ENCODE measurements around the gene HBB.

The HBB gene

DNA sequence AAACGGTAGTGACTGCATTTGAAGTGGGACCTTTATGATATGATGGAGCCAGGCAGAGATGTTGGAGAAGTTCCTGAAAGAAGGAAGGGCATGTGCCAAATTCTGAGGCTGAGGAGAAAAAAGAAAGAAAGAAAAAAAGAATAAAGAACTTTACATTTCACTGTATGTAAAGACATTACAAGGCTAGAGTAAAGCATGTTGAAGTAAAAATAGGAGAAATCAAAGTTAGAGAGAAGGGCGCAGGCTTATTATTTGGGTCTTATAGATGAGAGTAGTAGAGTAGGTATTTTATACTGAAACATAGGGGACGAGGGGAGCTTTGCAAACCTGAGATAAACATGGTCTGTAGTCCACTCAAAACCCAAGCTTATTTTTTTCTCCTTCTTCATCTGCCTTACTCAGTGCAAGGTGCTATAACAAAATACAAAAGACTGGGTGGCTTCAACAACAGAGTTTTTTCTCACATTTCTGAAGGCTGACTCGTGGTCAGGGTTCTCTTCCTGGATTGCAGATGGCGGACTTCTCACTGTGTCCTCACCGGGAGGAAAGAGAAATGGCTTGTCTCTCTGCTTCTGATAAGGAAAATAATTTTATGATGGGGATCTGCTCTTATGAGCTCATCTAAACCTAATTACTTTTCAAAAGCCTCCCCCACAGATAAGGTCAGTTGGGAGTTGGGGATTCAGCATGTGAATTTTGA, 20.1 kb upstream of the HBB start:
- DNase-seq, result no peak

DNA sequence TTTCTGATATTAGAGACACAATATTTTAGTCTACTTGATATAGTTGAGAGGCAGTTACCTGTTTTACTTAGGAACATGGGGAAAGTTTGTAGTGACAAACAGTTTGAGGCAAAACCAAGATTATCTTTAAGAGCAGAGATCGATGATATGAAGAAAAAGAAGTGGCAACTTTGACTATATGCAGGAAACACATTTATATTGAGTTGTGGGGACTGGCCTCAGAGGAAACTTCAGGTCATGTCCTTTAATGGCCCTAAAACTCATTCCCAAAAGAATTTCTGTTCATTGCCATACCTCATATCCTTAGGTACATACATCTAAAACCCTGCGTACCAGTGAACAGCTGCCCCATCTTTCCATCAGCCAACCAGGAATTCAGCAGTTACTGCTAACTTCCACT, 18.3 kb upstream of the HBB start:
- no peak for DNase-seq

DNA sequence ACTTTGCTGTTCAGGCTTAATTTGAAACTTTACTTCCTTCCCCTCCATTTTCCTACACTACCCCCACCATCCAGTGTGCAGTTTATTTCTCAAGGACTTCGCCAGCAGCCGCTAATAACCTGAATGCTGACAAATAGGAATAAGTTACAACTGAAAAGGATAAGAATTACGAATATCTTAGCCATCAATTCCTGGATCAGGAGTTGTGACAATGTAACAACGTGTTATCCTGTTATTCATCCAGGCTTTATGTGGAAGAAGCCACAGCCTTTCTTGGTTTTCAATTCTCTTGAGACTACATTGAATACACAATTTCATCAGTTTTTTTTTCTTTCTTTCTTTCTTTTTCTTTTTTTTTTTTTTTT, 16.9 kb upstream of the HBB start:
- DNase-seq, result no peak

DNA sequence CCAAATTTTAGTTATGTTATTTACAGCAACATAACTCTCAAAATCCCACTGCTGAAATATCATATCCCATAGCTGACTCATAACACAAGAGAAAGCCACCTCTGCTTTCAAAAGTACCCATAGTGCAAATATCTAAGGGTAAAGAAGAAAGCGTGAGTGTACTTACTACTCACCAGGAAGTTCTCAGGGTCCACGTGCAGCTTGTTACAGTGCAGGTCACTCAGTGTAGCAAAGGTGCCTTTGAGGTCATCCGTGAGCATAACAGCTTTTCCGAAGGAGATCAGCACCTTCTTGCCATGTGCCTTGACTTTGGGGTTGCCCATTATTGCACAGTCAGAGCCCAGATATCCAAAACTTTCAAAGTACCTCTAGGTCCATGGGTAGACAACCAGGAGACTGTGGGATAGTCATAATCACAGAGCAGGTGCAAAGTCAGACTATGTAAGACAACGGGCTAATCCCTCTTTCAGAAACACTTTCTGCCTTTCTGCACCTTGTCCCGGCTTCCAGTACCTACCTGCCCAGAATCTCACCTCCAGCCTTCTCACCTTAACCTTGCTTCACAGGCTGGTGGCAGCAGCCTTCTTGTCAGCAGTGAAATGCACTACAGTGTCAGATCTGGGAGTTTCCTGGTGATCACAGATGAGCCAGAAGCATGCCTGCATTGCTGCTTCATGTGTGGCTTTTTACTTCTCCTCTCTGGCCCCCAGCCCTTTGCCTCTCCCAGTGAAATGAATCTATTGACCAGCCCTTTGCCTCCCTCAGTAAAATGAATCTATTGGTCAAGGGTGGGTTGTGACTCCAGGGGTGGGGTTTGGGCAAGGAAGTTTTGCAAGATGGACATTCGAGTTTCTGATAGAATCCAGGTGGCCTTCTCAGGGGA, 16.3 kb upstream of the HBB start:
- no peak for DNase-seq

DNA sequence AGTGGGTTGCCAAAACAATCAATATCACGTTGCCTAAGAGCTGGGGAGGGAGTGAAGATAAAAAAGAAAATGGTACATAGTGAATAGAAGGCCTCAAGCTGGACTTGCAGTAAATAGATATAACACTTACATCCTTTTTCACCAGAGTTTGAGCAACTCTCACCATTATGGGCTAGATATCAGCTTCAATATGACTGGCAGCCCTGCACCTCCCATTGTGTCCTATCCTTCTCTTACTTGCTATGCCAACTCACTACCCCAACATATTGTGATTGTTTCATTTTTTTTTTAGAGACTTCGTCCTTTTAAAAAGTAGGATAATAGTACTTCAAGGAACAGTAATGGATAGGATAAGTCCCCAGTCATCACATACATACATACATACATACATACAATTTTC, 15.3 kb upstream of the HBB start:
- no peak for DNase-seq

DNA sequence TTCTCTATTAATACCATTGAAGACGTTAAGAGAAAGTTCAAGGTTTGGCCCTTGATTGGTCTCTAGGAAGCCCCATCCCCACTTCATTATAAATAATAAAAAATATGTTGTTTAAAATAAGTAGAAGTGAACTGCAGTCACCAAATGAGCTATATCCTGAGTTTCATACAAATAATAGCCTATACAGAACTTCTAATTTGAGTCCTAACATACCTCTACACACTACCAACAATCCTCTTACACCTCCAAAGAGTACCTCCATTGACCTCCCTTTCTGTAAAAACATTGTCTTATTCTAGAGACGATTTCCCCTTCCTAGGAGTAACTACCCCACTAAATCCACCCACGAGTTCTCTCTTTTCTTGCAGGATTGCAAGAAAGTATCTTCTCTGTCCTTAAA, 14.6 kb upstream of the HBB start:
- no peak for DNase-seq

DNA sequence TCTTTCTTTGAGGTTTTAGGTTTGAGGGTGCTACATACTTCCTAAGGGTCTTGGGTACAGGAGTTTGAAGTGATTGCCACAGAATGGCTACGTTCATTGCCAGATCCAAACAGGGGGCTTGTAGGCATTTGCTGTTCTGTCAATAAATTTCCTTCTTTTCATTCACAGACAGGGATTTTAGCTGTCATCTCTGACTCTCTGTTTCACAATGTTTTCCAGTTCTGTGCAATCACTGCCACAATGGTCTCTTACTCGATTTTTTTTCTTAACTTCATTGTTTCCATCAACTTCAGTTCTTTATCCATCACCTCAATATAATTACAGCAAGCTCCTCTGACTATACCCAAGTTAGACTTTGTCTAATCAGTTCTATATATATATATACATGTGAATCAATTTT, 13.6 kb upstream of the HBB start:
- DNase-seq, result no peak

DNA sequence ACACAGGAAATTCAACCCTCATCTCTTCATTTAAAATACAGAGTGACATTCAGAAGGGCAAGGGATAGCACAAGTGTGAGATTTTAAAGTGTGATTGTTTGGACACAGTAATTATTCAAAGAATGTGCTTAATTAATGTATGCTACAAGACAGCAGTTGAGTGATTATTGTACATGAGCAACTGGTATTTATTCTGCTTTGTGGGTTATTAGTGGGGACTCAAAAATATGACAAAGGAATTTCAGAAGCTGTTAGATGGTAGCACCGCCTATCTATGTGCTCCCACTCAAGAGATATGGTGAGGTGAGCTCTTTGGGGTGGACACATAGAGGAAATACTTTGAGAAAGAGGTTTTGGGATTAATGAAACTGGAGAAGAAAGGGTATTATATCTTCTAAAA, 13.2 kb upstream of the HBB start:
- DNase-seq, result no peak

DNA sequence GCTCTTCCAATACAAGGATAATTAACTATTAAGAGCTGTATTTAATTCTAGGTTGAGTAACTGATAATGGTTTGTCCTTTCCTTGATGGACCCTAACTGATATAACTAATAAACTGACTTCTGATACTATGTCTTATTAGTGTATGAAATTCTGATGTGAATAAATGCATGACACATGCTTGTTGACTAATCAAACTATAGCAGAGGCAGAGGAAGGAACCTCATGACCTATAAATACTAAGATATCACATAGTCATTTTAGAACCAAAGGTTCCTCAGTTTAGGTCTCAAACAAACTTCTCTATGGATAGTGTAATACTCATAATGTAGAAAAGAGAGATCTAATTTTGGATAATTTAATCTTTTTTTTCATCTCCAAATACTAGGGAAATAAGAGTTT, 12.2 kb upstream of the HBB start:
- no peak for DNase-seq

DNA sequence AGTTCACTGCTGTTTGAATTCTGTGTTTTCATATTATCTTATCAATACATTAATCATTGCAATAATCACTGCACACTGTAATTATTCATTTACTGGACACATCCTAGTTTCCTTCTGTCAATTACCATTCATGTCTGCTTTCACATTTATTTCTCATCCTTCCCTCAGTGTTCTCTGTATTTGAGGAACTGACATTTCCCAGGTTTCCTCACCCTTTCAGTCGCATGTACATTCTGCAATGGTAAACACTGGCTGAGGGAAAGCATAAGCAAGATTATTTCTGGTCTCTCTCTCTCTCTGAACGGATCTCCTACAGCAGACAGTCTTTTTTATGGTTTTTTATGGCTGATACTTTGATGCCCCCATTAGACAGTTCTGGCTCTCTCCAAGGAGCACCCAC, 11.6 kb upstream of the HBB start:
- DNase-seq, result no peak

DNA sequence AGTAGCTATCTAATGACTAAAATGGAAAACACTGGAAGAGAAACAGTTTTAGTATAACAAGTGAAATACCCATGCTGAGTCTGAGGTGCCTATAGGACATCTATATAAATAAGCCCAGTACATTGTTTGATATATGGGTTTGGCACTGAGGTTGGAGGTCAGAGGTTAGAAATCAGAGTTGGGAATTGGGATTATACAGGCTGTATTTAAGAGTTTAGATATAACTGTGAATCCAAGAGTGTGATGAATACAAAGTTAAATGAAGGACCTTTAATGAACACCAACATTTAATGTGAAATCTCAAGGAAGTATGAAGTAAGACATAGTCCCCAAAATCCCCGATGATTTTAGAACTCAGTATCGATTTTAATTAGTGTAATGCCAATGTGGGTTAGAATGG, 10.5 kb upstream of the HBB start:
- no peak for DNase-seq

DNA sequence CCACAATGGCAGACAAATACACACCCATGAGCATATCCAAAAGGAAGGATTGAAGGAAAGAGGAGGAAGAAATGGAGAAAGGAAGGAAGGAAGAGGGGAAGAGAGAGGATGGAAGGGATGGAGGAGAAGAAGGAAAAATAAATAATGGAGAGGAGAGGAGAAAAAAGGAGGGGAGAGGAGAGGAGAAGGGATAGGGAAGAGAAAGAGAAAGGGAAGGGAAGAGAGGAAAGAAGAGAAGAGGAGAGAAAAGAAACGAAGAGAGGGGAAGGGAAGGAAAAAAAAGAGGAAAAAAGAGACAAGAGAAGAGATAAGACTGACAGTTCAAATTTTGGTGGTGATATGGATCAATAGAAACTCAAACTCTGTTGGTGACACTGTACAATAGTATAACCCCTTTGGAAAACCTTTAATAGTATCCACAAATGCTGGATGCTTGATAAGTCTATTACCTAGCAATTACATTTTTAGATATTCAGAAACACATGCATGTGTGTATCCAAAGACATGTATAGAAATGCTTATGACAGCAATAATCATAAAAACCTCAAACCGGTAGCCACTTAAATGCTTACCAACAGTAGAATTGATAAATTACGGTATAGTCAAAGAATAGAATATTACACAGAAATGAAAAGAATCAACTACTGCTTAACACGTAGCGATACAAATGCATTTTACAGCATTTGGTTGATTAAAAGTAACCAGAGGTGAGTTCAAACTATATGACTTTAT, 8.7 kb upstream of the HBB start:
- DNase-seq, result no peak

DNA sequence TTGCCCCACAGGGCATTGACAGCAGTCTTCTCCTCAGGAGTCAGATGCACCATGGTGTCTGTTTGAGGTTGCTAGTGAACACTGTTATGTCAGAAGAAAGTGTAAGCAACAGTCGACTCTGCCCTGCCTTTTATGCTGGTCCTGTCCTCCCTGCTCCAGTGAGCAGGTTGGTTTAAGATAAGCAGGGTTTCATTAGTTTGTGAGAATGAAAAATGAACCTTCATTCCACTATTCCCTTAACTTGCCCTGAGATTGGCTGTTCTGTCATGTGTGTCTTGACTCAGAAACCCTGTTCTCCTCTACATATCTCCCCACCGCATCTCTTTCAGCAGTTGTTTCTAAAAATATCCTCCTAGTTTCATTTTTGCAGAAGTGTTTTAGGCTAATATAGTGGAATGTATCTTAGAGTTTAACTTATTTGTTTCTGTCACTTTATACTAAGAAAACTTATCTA, 7.5 kb upstream of the HBB start, which contains the start of gene HBD:
HBD (minus strand) TSS at position 103 of the 454 bp plus-strand sequence; CDS start at position 53, 50 bp downstream.
- no peak for DNase-seq

DNA sequence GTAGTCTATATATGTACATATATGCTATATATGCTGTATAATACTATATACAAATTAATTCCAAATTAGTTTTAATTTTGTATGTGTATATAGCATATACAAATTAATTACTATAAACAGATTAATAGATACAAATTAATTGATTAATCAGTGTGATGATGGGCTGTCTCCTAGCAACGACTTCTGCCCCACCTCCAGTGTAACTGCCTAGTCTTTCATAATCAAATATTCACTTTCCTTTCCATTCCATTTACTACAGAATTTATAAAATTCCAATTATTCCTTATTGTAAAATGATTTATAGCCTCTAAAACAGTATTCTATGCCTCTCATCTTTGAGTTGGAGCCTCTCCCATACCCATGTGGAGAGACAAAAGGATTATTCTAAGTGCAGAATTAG, 6.4 kb upstream of the HBB start:
- DNase-seq, result no peak

DNA sequence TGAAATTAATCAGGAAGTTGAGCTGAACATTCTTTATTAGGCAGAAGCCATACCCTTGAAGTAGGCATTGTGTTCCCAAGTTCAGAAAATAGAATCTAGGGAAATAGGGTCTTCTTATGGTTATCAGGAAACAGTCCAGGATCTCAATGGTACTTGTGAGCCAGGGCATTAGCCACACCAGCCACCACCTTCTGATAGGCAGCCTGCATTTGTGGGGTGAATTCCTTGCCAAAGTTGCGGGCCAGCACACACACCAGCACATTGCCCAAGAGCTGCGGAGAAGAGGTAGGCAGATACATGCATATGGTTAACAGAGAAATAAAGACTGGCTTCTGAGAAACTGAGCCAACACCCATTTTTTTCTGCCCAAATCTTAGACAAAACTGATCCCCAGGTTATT, 6.0 kb upstream of the HBB start:
- DNase-seq, result no peak

DNA sequence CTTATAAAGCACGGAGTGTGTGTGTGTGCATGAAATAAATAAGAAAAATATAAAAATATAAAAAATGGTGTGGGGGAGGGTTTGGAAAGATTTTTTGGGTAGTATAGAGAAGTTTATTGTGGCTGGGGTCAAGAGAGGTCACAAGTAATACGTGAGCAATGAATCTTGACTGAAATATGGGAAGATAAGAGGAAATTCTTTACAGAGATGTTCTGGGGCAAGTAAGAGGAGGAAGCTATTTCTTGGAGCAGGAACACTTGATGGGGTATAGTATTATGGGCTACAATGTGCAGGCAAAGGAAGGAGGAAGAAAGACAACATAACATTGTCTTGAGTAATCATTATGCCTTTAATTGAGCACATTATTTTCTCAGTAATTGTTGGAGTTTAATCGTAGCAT, 5.3 kb upstream of the HBB start:
- DNase-seq, result no peak

DNA sequence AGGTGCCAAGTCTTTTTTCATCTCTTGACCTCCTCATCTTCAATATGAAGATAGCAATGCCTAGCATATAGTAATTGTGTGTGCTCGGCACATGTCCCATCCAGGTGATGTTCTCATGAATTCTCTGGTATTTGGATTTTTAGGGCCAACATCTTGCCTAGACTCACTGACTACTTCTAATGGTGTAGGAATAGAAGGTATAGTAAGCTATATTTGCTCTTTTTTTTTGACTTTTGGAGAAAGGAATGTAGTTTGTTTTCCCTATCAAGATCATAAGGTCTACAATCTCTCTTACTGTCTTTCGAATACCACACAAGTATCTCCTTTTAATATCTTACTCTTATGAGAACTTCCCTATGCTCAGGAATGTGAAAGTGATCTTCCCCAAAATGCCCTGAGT, 4.2 kb upstream of the HBB start:
- DNase-seq, result no peak

DNA sequence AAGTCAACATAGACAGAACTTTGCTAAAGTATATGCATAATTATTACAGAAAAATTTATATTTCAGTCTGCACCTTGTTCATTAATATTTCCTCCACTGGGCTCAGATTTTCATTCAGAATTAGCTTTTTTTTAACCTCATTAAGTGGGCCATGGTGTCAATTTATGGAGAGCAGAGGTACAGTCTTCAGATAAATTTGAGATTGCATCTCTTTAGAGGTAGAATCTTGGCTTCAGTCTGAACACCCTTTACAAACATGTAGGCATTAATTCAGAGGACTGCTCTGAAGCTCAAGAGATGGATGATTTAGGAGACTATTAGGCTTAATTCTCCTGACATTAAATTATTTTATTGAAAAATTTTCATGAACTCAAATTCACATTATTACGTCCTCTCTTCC, 3.4 kb upstream of the HBB start:
- DNase-seq, result no peak

DNA sequence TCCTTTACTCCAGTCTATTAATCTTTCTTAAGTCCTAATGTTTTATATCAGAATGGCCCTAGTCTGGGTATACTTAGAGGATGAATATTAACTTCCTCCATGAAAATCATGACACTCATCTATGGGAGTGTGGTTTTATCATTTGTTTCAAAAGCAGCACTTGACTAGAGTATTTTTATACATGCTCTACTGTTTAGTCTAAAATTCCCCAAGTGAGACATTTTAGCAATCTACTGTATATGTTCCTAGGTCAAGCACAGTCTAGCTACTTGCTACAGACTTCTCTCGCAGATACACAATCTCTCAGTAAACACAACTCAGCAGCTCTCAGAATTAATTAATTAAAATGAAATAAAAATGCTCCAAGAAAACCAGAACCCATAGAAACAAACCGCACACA, 2.9 kb upstream of the HBB start:
- DNase-seq, result no peak

DNA sequence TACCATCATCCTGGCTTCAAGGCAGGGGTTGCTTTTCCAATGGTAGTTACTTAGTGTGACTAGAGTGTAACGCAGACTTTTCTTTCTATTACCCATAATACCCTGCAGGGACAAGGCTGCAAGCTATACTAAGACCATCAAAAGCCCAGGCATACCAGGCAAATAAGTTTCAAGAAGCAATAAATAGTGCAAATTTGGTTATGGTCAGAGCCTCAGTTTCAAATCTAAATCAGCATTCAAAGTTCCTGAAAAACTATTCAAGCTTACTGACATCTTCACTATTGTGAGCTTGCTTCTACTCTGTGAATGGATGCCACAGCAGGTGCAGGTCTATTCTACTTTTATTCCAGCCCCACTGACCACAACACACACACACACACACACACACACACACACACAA, 2.5 kb upstream of the HBB start:
- DNase-seq, result no peak

DNA sequence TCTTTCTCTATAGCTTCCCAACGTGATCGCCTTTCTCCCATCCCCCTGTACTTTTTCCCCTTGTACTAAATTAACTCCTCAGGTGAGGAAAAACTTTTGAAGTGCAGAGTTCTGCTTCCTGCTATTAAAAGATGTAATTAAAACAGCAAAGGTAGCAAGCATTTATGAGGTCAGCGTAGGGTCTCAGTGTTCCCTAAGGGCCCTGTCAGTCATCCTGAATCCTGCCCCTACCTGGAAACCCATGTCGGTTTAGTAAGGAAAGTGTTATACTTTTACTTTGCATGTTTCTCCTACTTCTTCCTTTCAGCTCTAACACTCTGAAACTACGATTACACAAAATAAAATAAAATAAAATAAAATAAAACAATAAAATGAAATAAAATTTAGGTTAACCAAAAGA, 1.3 kb upstream of the HBB start:
- no peak for DNase-seq

DNA sequence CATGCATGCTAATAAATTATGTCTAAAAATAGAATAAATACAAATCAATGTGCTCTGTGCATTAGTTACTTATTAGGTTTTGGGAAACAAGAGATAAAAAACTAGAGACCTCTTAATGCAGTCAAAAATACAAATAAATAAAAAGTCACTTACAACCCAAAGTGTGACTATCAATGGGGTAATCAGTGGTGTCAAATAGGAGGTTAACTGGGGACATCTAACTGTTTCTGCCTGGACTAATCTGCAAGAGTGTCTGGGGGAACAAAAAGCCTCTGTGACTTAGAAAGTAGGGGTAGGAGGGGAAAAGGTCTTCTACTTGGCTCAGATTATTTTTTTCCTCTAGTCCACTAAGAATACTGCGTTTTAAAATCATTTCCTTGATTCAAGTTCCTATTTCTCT, 810 bp upstream of the HBB start:
- no peak for DNase-seq

DNA sequence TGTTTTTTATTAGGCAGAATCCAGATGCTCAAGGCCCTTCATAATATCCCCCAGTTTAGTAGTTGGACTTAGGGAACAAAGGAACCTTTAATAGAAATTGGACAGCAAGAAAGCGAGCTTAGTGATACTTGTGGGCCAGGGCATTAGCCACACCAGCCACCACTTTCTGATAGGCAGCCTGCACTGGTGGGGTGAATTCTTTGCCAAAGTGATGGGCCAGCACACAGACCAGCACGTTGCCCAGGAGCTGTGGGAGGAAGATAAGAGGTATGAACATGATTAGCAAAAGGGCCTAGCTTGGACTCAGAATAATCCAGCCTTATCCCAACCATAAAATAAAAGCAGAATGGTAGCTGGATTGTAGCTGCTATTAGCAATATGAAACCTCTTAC, 1.4 kb downstream of the HBB start:
- DNase-seq, result no peak
